ENCODE measurements around the gene ZNF266. TPM values are rescaled to one million over a fixed set of nuclear protein-coding genes. Genes with fewer than 3 reads are reported as not detected.

ZNF266 gene
- polyA plus RNA-seq, 1 donor = 62.6 TPM

Other genes starting within 250 kb of the ZNF266 start
- not detected for gene OR7D4, start 216.0 kb downstream of the ZNF266 start, polyA plus RNA-seq
- not detected for gene OR7E24, start 184.6 kb downstream of the ZNF266 start, polyA plus RNA-seq
- 3.5 TPM for gene ZNF699, start 125.7 kb downstream of the ZNF266 start, polyA plus RNA-seq
- 9.7 TPM for gene ZNF559, start 111.4 kb downstream of the ZNF266 start, polyA plus RNA-seq
- 2.9 TPM for gene ZNF177, start 72.6 kb downstream of the ZNF266 start, polyA plus RNA-seq
- 0.06 TPM for gene ZNF560, start 63.0 kb upstream of the ZNF266 start, polyA plus RNA-seq
- gene ZNF426, start 103.1 kb upstream of the ZNF266 start, polyA plus RNA-seq = 10.7 TPM
- gene ZNF121, start 148.9 kb upstream of the ZNF266 start, polyA plus RNA-seq = 24.2 TPM
- gene ZNF561, start 185.7 kb upstream of the ZNF266 start, polyA plus RNA-seq = 39.6 TPM
- 16.5 TPM for gene ZNF562, start 239.5 kb upstream of the ZNF266 start, polyA plus RNA-seq